NCI-H774 (cell line): ENCODE measurements around the gene OCIAD1.
A peak's percentile ranks its signal among the peaks of the same experiment; 100 is the strongest.

Source experiments
- DNase-seq: peaks from one replicate; lab custom pipeline; 2025; lab: John Stamatoyannopoulos, UW

OCIAD1 gene

GRCh38 chr4:48891028-48891619 is 60.2 kb downstream of the OCIAD1 start:
- no peak for DNase-seq

DNA sequence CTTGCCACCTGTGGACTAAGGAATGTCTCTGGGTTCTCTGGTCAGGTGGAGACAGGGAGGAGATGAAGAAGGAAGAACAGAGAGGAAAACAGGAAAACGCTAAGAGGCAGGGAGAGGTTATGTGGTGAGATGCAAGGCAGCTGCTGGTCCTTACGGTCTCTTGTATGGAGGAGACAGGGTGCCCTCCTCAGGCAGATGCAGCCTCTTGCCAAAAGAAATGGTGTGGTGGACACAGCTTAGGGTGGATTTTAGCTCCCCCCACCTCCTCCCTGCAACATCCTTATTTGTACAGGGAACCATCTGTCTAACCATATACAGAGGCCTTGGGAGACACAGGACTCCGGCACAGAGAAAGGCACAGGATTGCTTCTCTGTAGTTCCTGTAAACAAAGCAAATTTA is 66.0 kb downstream of the OCIAD1 start:
- DNase-seq, result no peak

GRCh38 chr4:48898733-48899431 is 68.0 kb downstream of the OCIAD1 start:
- DNase-seq, result no peak

DNA sequence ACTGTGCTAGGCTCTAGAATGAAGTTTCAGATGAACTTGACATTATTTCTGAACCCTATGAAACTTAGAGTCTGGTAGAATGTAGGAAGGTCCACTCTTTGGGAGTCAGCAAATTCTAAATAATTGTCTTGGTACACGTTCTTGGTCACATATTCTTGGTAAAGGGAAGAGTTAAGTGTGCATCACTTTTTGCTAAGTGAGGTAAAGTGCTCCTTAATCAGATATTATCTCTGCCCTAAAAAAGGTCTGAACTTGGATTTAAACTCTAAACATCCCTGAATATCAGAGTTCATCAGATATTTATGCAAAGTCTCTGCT is 68.5 kb downstream of the OCIAD1 start:
- DNase-seq, result no peak

DNA sequence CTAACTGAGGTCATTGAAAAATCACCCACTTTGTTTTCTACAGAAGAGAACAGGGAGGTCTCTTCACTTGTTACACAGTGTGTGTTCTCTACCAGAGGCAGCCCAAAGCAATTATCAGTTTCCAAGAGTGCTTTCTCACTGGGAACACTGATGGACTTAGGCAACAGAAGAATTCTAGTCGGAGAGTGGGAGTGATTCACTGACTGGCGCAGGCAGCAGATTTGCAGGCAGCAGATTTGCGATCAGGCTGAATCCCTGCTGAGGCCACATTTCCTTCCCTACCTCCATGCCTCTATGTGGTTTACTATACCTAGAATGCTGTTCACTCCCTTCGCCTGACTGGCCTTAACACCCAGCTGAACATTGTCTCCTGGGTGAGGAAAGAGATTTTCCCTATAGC is 69.1 kb downstream of the OCIAD1 start:
- DNase-seq, result no peak

- no peak for DNase-seq
These were observed 70.3 kb downstream of the OCIAD1 start for GRCh38 chr4:48901196-48901595.

GRCh38 chr4:48902266-48902665 is 71.4 kb downstream of the OCIAD1 start:
- DNase-seq, result no peak

DNA sequence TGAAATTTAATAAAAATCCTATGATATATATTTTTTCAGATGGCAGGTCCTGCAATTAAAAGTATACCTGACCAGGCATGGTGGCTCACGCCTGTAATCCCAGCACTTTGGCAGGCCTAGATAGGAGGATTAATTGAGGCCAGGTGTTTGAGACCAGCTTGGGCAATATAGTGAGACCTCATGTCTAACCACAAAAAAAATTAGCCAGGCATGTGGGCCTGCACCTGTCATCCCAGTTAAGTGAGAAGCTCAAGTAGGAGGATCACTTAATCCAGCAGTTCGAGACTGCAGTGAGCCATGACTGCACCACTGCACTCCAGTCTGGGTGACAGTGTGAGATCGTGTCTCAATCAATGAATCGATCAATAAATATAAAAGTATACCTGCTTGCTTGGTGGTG is 73.2 kb downstream of the OCIAD1 start:
- DNase-seq, result no peak

GRCh38 chr4:48904541-48905142 is 73.8 kb downstream of the OCIAD1 start:
- DNase-seq, result no peak

- no peak for DNase-seq
These were observed 74.6 kb downstream of the OCIAD1 start for GRCh38 chr4:48905363-48906015.

- DNase-seq, result peak; percentile 88
These were observed 75.6 kb downstream of the OCIAD1 start, which contains the start of gene OCIAD2 for GRCh38 chr4:48906206-48907173. Gene OCIAD2, minus strand, starts transcription at chr4:48906774. Its CDS starts 2,225 bp downstream, at chr4:48904549.

- no peak for DNase-seq
These were observed 77.0 kb downstream of the OCIAD1 start for GRCh38 chr4:48907706-48908477.

GRCh38 chr4:48908687-48909086 is 77.8 kb downstream of the OCIAD1 start:
- no peak for DNase-seq

- DNase-seq, result no peak
These were observed 78.8 kb downstream of the OCIAD1 start for GRCh38 chr4:48909697-48910096.

GRCh38 chr4:48910511-48910910 is 79.6 kb downstream of the OCIAD1 start:
- no peak for DNase-seq
